Measurements from ENCODE around the gene EXOC1. TPM values are rescaled to one million over a fixed set of nuclear protein-coding genes. Genes with fewer than 3 reads are reported as not detected.

EXOC1 gene
- total and polyA plus RNA-seq, 9 of the 15 experiments (the other 6 are each of a cell fraction or from before 2014, with no cell fraction given), result 16.0 to 45.5 (median 26.2) TPM

DNA sequence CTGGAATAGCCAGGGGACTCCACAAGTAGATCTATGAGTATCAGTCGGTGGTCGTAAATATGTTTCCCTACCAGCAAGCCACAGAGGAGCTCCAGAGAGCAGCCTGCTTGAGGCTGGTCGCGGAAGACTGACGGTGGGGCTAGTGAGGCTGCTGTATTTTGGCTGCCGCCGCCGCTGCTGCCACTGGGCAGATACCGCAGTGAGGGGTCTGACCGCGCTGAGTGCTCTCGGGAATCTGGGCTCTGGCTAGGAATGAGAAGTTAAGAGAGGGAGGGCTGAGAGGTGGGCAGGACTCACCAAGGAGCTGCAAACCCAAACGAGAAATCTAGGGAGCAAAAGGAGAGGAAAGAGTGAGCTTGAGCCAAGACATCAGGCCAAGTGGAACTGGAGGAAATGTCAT is 33.8 kb upstream of the EXOC1 start, which contains the start of gene EXOC1L (continued):
- TF ChIP-seq CTCF (IDR thresholded peaks at IDR 0.05 in 2 of 3, conservative IDR thresholded peaks at IDR 0.05 in 1 of 3; ENCODE audit: insufficient read depth in 2 of 3, low read depth in 1 of 3, low read length in 3 of 3) (peak in 1 of 3 experiments; percentile 5; a peak in 2 of 6 replicates), ZNF165 (CRISPR knock-in tag; IDR thresholded peaks at IDR 0.05; ENCODE audit: borderline replicate concordance) (no peak), FOXK1 (CRISPR knock-in tag; IDR thresholded peaks at IDR 0.05; ENCODE audit: borderline replicate concordance) (no peak), HNRNPUL1 (IDR thresholded peaks at IDR 0.05; ENCODE audit: low read length) (no peak), TAF9B (IDR thresholded peaks at IDR 0.05; ENCODE audit: partially characterized antibody) (no peak), CTBP1 (IDR thresholded peaks at IDR 0.05; ENCODE audit: borderline replicate concordance) (peak; percentile 44; the same call in 1 of the 2 replicates), TARDBP (IDR thresholded peaks at IDR 0.05) (no peak), PML (IDR thresholded peaks at IDR 0.05; ENCODE audit: low read length) (no peak), TAL1 (IDR thresholded peaks at IDR 0.05) (no peak), CCAR2 (IDR thresholded peaks at IDR 0.05; ENCODE audit: low read depth, low read length) (no peak), HEY1 (CRISPR knock-in tag; IDR thresholded peaks at IDR 0.05; ENCODE audit: borderline replicate concordance) (no peak), POLR2G (IDR thresholded peaks at IDR 0.05; ENCODE audit: low read depth, low read length) (peak; percentile 76), SIN3B (IDR thresholded peaks at IDR 0.05; ENCODE audit: low read depth) (no peak), ZNF586 (CRISPR knock-in tag; conservative IDR thresholded peaks at IDR 0.05) (no peak), HSF4 (CRISPR knock-in tag; IDR thresholded peaks at IDR 0.05; ENCODE audit: borderline replicate concordance) (no peak), ATF1 (CRISPR knock-in tag; IDR thresholded peaks at IDR 0.05) (no peak), ATF1 (tag; IDR thresholded peaks at IDR 0.05) (0 out of 2 replicates have a peak, but pooled peaks have one; percentile 38), ATF7 (IDR thresholded peaks at IDR 0.05) (0 out of 2 replicates have a peak, but pooled peaks have one; percentile 23), FOXK2 (conservative IDR thresholded peaks at IDR 0.05 in 1 of 2, IDR thresholded peaks at IDR 0.05 in 1 of 2; ENCODE audit: low read depth in 2 of 2) (no peak), BRCA1 (IDR thresholded peaks at IDR 0.05) (no peak), BRCA1 (CRISPR knock-in tag; IDR thresholded peaks at IDR 0.05) (no peak), ADNP (tag; IDR thresholded peaks at IDR 0.05) (no peak)
- TF ChIP-seq, protein P1, sequence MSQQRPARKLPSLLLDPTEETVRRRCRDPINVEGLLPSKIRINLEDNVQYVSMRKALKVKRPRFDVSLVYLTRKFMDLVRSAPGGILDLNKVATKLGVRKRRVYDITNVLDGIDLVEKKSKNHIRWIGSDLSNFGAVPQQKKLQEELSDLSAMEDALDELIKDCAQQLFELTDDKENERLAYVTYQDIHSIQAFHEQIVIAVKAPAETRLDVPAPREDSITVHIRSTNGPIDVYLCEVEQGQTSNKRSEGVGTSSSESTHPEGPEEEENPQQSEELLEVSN (IDR thresholded peaks at IDR 0.05; ENCODE audit: borderline replicate concordance in 1 of 2, extremely low read depth in 1 of 2, insufficient read depth in 1 of 2, insufficient read length in 1 of 2, low read depth in 1 of 2, low read length in 1 of 2, poor library complexity in 1 of 2, severe bottlenecking in 1 of 2), result no peak
- TF ChIP-seq, protein P2, sequence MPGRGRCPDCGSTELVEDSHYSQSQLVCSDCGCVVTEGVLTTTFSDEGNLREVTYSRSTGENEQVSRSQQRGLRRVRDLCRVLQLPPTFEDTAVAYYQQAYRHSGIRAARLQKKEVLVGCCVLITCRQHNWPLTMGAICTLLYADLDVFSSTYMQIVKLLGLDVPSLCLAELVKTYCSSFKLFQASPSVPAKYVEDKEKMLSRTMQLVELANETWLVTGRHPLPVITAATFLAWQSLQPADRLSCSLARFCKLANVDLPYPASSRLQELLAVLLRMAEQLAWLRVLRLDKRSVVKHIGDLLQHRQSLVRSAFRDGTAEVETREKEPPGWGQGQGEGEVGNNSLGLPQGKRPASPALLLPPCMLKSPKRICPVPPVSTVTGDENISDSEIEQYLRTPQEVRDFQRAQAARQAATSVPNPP (IDR thresholded peaks at IDR 0.05; ENCODE audit: borderline replicate concordance, insufficient read depth, insufficient read length), result no peak
- TF ChIP-seq, protein P3, sequence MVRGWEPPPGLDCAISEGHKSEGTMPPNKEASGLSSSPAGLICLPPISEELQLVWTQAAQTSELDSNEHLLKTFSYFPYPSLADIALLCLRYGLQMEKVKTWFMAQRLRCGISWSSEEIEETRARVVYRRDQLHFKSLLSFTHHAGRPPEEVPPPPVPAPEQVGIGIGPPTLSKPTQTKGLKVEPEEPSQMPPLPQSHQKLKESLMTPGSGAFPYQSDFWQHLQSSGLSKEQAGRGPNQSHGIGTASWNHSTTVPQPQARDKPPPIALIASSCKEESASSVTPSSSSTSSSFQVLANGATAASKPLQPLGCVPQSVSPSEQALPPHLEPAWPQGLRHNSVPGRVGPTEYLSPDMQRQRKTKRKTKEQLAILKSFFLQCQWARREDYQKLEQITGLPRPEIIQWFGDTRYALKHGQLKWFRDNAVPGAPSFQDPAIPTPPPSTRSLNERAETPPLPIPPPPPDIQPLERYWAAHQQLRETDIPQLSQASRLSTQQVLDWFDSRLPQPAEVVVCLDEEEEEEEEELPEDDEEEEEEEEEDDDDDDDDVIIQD (CRISPR knock-in tag; IDR thresholded peaks at IDR 0.05), result no peak

All from K562 (cell line).